Keratinocyte (primary cell): ENCODE measurements around the gene GM2A. TPM values are rescaled to one million over a fixed set of nuclear protein-coding genes. Genes with fewer than 3 reads are reported as not detected.

Experiments used
- DNase-seq: peaks from one replicate; pipeline ENCODE4 v3.0.0-alpha.2; 2011; ENCODE audit warnings: low read depth, missing footprints, low spot score
- FAIRE-seq: peaks from 2 replicates; lab custom pipeline; 2011; peaks lifted over from hg19 to GRCh38; lab: Jason Lieb, UNC
- H2AFZ ChIP-seq: 2 replicates; pipeline ENCODE4 v1.6.0; 2012; ENCODE audit warnings: low read length, control low read depth, inconsistent platforms; ENCODE audit not compliant: control insufficient read depth
- H3K27ac ChIP-seq: 2 replicates; pipeline ENCODE4 v1.5.1; 2011; ENCODE audit warnings: low read length; ENCODE audit not compliant: control insufficient read depth, insufficient read depth
- H3K27me3 ChIP-seq: 3 replicates; pipeline ENCODE4 v1.6.0; 2011; ENCODE audit warnings: low read length; ENCODE audit not compliant: control insufficient read depth, insufficient read depth; ENCODE audit errors: extremely low read depth
- H3K36me3 ChIP-seq, 2 experiments: 2 replicates in 1 of 2; 3 replicates in 1 of 2; pipeline ENCODE4 v1.5.1; 2011; ENCODE audit warnings: low read length in 2 of 2, mild to moderate bottlenecking in 1 of 2; ENCODE audit not compliant: control insufficient read depth in 2 of 2, insufficient read depth in 2 of 2; ENCODE audit errors: extremely low read depth in 1 of 2
- H3K4me1 ChIP-seq: 3 replicates; pipeline ENCODE4 v1.5.1; 2011; ENCODE audit warnings: low read length; ENCODE audit not compliant: control insufficient read depth, insufficient read depth; ENCODE audit errors: extremely low read depth
- H3K4me2 ChIP-seq: 3 replicates; pipeline ENCODE4 v1.6.0; 2011; ENCODE audit warnings: low read depth, low read length; ENCODE audit not compliant: control insufficient read depth, insufficient read depth; ENCODE audit errors: extremely low read depth
- H3K4me3 ChIP-seq, 3 experiments: fragments of 200-600 bp in 1 of 3; sonication (generic) in 1 of 3; 2 replicates in 2 of 3; 3 replicates in 1 of 3; pipeline ENCODE4 v1.5.1; 2011 to 2016; ENCODE audit warnings: low read length in 3 of 3, mild to moderate bottlenecking in 3 of 3, control low read depth in 2 of 3, inconsistent platforms in 1 of 3, low read depth in 1 of 3, mixed read lengths in 1 of 3, mixed run types in 1 of 3, moderate library complexity in 1 of 3; ENCODE audit not compliant: control insufficient read depth in 2 of 3, insufficient read depth in 2 of 3; ENCODE audit errors: extremely low read depth in 1 of 3
- H3K79me2 ChIP-seq: 2 replicates; pipeline ENCODE4 v1.6.0; 2012; ENCODE audit warnings: low read length; ENCODE audit not compliant: control insufficient read depth, insufficient read depth
- H3K9ac ChIP-seq: 3 replicates; pipeline ENCODE4 v1.6.0; 2011; ENCODE audit warnings: low read length; ENCODE audit not compliant: control insufficient read depth, insufficient read depth; ENCODE audit errors: extremely low read depth
- H3K9me1 ChIP-seq: 3 replicates; pipeline ENCODE4 v1.6.0; 2011; ENCODE audit warnings: low read length; ENCODE audit not compliant: control insufficient read depth, insufficient read depth; ENCODE audit errors: extremely low read depth
- H3K9me3 ChIP-seq: 2 replicates; pipeline ENCODE4 v1.5.1; 2012; ENCODE audit warnings: low read depth, low read length; ENCODE audit not compliant: control insufficient read depth
- H4K20me1 ChIP-seq: 3 replicates; pipeline ENCODE4 v1.6.0; 2011; ENCODE audit warnings: low read length; ENCODE audit not compliant: control insufficient read depth, insufficient read depth; ENCODE audit errors: extremely low read depth
- CTCF ChIP-seq, 3 experiments: IDR thresholded peaks in 1 of 3; conservative IDR thresholded peaks in 1 of 3; optimal IDR thresholded peaks in 1 of 3; 2 replicates in 2 of 3; 3 replicates in 1 of 3; pipeline versions ENCODE3 to v1.5.1; 2011; ENCODE audit warnings: low read length in 3 of 3, mild to moderate bottlenecking in 3 of 3, moderate library complexity in 2 of 3, control low read depth in 1 of 3, inconsistent platforms in 1 of 3; ENCODE audit not compliant: insufficient read depth in 2 of 3; ENCODE audit errors: extremely low read depth in 1 of 3
- EZH2 ChIP-seq: IDR thresholded peaks from one replicate; pipeline ENCODE4 v1.6.1; 2012; ENCODE audit warnings: inconsistent platforms, mild to moderate bottlenecking, low read length, moderate library complexity
- dilution Hi-C: fragments of 300-500 bp; cut with MboI; formaldehyde crosslinking; loops from one replicate; pipeline ENCODE4 v1.7.0; 2020; ENCODE audit warnings: low sequenced_read_pairs; ENCODE audit not compliant: extremely low pct_ligation_motif_present
- polyA plus RNA-seq, 5 experiments: library from polyadenylated mRNA; depleted of rRNA in 3 of 5; stranded (reverse) in 3 of 5; stranded (forward) in 1 of 5; unstranded in 1 of 5; fragments of >200 nt; gene quantifications; 1 replicate in 1 of 5; 2 replicates in 3 of 5; 3 replicates in 1 of 5; pipeline versions ENCODE4 v1.2.1 to v1.2.3, GENCODE V29; 2011 to 2012; ENCODE audit warnings: missing spikeins in 2 of 5, low read depth in 1 of 5, low replicate concordance in 1 of 5

Gene GM2A
- polyA plus RNA-seq, 1 donor (not counting 4 experiments of a cell fraction or from before 2014, with no cell fraction given), result 117 TPM

- FAIRE-seq, result no peak
- Histone ChIP-seq H4K20me1 (no peaks in the 10 kb centered on the region), H2AFZ (no peak overlapping the region), H3K36me3 (no peaks in the 10 kb centered on the region), H3K4me2 (no peak overlapping the region), H3K27ac (no peak overlapping the region), H3K9ac (no peak overlapping the region), H3K27me3 (no peaks in the 10 kb centered on the region), H3K9me3 (no peaks in the 10 kb centered on the region), H3K4me1 (peaks cover 5% of the 10 kb centered on the region), H3K4me3 (no peak overlapping the region), H3K79me2 (no peaks in the 10 kb centered on the region), H3K9me1 (no peaks in the 10 kb centered on the region)
- dilution Hi-C loops, result no loop called here
- TF ChIP-seq EZH2, result no peak
- no peak for TF ChIP-seq CTCF (optimal IDR thresholded peaks at IDR 0.05 in 1 of 3, IDR thresholded peaks at IDR 0.05 in 1 of 3, conservative IDR thresholded peaks at IDR 0.05 in 1 of 3; ENCODE audit: extremely low read depth in 1 of 3, insufficient read depth in 2 of 3, low read length in 3 of 3)
- DNase-seq, result no peak
Measured at GRCh38 chr5:151216781-151217180, 36.2 kb upstream of the GM2A start.

GRCh38 chr5:151218177-151218576 lies 34.8 kb upstream of the GM2A start:
- no peaks in the 10 kb centered on the region for H3K79me2 ChIP-seq
- no peak for FAIRE-seq
- no peak overlapping the region for H3K9ac ChIP-seq
- no peak for TF ChIP-seq EZH2
- TF ChIP-seq CTCF (optimal IDR thresholded peaks at IDR 0.05 in 1 of 3, IDR thresholded peaks at IDR 0.05 in 1 of 3, conservative IDR thresholded peaks at IDR 0.05 in 1 of 3; ENCODE audit: extremely low read depth in 1 of 3, insufficient read depth in 2 of 3, low read length in 3 of 3), result no peak
- H3K27ac ChIP-seq, result no peak overlapping the region
- H4K20me1 ChIP-seq, result no peaks in the 10 kb centered on the region
- no peak overlapping the region for H2AFZ ChIP-seq
- peaks cover 6% of the 10 kb centered on the region for H3K4me1 ChIP-seq
- H3K36me3 ChIP-seq, result no peaks in the 10 kb centered on the region
- no peak overlapping the region for H3K4me3 ChIP-seq
- dilution Hi-C loops, result no loop called here
- H3K9me1 ChIP-seq, result no peaks in the 10 kb centered on the region
- no peaks in the 10 kb centered on the region for H3K9me3 ChIP-seq
- H3K4me2 ChIP-seq, result no peak overlapping the region
- DNase-seq, result no peak
- no peaks in the 10 kb centered on the region for H3K27me3 ChIP-seq
